ENCODE measurements around the gene IP6K3. TPM values are rescaled to one million over a fixed set of nuclear protein-coding genes. Genes with fewer than 3 reads are reported as not detected.

IP6K3 gene
- total and polyA plus RNA-seq, 2 experiments from 2014 or later, result 0.14 to 0.16 TPM

DNA sequence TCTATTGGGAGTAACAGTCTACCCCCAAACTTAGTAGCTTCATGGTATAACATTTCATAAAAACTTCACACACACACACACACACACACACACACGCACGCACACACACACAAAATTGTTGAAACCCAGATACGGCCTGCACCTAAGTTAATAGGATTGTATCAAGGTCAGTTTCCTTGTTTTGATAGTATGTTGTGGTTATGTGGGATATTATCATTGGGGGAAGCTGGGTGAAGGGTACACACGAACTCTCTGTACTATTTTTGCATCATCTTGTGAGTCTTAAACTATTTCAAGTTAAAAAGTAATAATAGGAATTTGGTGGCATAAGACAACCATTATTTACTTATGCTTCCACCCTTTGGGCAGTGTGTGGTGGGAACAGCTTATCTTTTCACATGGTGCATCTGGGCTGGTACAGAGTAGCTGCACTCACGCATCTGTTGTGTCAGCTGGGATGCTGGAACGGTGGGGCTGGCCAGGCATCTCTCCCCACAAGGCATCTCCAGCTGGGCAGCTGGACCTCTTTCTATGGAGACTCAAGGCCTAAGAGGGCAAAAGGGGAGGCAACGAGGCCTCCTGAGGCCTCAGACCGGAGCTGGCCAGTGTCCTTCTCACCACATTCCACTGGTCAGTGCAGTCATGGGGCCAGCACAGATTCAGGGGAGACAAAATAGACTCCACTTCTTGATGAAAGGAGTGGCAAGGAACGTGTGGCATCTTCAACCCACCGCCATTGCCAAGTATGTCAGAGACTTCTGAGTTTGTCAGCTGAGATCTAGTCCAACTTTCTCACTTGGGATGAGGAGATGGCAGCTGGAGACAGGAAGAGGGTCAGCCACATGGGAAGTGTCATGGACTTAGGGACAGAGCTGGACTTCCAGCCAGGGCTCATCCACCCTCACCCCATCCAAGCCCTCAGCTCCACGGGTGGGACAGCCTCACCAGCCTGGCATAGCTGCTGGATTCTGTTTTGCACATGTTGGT is 20.5 kb upstream of the IP6K3 start:
- no peaks in the 10 kb centered on the region; the same call in 1 of the 2 replicates for H3K36me3 ChIP-seq (ENCODE audit: insufficient read depth)
- H3F3A ChIP-seq (replicated peaks; ENCODE audit: low read depth), result peaks cover 16% of the 10 kb centered on the region
- H3K79me2 ChIP-seq (replicated peaks; ENCODE audit: insufficient read depth), result no peaks in the 10 kb centered on the region
- ATAC-seq, result no peak
- Mint-ChIP-seq H3K4me1 (peaks cover 30% of the 10 kb centered on the region), H3K36me3 (ENCODE audit: low read depth) (peaks cover 3% of the 10 kb centered on the region), H3K27me3 (ENCODE audit: insufficient read depth, low read depth, poor library complexity) (peaks cover 21% of the 10 kb centered on the region), H3K9me3 (no peaks in the 10 kb centered on the region), H3K4me3 (no peak overlapping the region), H3K27ac (no peak overlapping the region)
- H3K27me3 ChIP-seq (ENCODE audit: insufficient read depth), result no peaks in the 10 kb centered on the region
- no peak overlapping the region for H2AFZ ChIP-seq
- H4K20me1 ChIP-seq (replicated peaks; ENCODE audit: insufficient read depth), result 0 out of 2 replicates have a peak, but pooled peaks cover under 1% of the 10 kb centered on the region
- TF ChIP-seq NANOG (IDR thresholded peaks at IDR 0.05; ENCODE audit: borderline replicate concordance) (no peak), EZH2 (IDR thresholded peaks at IDR 0.05; ENCODE audit: low read depth, unreplicated experiment) (no peak), CREB1 (CRISPR knock-in tag; IDR thresholded peaks at IDR 0.05; ENCODE audit: low read depth) (no peak)
- TF ChIP-seq, protein P1, sequence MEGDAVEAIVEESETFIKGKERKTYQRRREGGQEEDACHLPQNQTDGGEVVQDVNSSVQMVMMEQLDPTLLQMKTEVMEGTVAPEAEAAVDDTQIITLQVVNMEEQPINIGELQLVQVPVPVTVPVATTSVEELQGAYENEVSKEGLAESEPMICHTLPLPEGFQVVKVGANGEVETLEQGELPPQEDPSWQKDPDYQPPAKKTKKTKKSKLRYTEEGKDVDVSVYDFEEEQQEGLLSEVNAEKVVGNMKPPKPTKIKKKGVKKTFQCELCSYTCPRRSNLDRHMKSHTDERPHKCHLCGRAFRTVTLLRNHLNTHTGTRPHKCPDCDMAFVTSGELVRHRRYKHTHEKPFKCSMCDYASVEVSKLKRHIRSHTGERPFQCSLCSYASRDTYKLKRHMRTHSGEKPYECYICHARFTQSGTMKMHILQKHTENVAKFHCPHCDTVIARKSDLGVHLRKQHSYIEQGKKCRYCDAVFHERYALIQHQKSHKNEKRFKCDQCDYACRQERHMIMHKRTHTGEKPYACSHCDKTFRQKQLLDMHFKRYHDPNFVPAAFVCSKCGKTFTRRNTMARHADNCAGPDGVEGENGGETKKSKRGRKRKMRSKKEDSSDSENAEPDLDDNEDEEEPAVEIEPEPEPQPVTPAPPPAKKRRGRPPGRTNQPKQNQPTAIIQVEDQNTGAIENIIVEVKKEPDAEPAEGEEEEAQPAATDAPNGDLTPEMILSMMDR (conservative IDR thresholded peaks at IDR 0.05; ENCODE audit: low read depth in 2 of 2), result no peak
- TF ChIP-seq, protein P2, sequence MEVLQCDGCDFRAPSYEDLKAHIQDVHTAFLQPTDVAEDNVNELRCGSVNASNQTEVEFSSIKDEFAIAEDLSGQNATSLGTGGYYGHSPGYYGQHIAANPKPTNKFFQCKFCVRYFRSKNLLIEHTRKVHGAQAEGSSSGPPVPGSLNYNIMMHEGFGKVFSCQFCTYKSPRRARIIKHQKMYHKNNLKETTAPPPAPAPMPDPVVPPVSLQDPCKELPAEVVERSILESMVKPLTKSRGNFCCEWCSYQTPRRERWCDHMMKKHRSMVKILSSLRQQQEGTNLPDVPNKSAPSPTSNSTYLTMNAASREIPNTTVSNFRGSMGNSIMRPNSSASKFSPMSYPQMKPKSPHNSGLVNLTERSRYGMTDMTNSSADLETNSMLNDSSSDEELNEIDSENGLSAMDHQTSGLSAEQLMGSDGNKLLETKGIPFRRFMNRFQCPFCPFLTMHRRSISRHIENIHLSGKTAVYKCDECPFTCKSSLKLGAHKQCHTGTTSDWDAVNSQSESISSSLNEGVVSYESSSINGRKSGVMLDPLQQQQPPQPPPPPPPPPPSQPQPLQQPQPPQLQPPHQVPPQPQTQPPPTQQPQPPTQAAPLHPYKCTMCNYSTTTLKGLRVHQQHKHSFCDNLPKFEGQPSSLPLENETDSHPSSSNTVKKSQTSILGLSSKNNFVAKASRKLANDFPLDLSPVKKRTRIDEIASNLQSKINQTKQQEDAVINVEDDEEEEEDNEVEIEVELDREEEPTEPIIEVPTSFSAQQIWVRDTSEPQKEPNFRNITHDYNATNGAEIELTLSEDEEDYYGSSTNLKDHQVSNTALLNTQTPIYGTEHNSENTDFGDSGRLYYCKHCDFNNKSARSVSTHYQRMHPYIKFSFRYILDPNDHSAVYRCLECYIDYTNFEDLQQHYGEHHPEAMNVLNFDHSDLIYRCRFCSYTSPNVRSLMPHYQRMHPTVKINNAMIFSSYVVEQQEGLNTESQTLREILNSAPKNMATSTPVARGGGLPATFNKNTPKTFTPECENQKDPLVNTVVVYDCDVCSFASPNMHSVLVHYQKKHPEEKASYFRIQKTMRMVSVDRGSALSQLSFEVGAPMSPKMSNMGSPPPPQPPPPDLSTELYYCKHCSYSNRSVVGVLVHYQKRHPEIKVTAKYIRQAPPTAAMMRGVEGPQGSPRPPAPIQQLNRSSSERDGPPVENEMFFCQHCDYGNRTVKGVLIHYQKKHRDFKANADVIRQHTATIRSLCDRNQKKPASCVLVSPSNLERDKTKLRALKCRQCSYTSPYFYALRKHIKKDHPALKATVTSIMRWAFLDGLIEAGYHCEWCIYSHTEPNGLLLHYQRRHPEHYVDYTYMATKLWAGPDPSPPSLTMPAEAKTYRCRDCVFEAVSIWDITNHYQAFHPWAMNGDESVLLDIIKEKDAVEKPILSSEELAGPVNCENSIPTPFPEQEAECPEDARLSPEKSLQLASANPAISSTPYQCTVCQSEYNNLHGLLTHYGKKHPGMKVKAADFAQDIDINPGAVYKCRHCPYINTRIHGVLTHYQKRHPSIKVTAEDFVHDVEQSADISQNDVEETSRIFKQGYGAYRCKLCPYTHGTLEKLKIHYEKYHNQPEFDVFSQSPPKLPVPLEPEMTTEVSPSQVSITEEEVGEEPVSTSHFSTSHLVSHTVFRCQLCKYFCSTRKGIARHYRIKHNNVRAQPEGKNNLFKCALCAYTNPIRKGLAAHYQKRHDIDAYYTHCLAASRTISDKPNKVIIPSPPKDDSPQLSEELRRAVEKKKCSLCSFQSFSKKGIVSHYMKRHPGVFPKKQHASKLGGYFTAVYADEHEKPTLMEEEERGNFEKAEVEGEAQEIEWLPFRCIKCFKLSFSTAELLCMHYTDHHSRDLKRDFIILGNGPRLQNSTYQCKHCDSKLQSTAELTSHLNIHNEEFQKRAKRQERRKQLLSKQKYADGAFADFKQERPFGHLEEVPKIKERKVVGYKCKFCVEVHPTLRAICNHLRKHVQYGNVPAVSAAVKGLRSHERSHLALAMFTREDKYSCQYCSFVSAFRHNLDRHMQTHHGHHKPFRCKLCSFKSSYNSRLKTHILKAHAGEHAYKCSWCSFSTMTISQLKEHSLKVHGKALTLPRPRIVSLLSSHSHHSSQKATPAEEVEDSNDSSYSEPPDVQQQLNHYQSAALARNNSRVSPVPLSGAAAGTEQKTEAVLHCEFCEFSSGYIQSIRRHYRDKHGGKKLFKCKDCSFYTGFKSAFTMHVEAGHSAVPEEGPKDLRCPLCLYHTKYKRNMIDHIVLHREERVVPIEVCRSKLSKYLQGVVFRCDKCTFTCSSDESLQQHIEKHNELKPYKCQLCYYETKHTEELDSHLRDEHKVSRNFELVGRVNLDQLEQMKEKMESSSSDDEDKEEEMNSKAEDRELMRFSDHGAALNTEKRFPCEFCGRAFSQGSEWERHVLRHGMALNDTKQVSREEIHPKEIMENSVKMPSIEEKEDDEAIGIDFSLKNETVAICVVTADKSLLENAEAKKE (CRISPR knock-in tag; IDR thresholded peaks at IDR 0.05), result no peak
- TF ChIP-seq, protein P3, sequence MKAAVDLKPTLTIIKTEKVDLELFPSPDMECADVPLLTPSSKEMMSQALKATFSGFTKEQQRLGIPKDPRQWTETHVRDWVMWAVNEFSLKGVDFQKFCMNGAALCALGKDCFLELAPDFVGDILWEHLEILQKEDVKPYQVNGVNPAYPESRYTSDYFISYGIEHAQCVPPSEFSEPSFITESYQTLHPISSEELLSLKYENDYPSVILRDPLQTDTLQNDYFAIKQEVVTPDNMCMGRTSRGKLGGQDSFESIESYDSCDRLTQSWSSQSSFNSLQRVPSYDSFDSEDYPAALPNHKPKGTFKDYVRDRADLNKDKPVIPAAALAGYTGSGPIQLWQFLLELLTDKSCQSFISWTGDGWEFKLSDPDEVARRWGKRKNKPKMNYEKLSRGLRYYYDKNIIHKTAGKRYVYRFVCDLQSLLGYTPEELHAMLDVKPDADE (IDR thresholded peaks at IDR 0.05), result no peak
- H3K4me3 ChIP-seq, result no peak overlapping the region
- no peaks in the 10 kb centered on the region for H3K9me2 ChIP-seq (ENCODE audit: insufficient read depth)
- no peak overlapping the region for H3K27ac ChIP-seq (ENCODE audit: low read depth)
- peaks cover 26% of the 10 kb centered on the region for H3K4me1 ChIP-seq (ENCODE audit: insufficient read depth)
- no peak for DNase-seq (ENCODE audit: low spot score)
- H3K4me2 ChIP-seq, result no peak overlapping the region

Measured in GM23338 (cell line).